MM.1S (cell line): ENCODE measurements around the gene OTULIN.

Source experiments
- DNase-seq: peaks from one replicate; pipeline ENCODE4 v3.0.0-alpha.2; 2015
- H2AFZ ChIP-seq: fragments of 300-600 bp; sonication (generic); 2 replicates; pipeline ENCODE4 v1.6.0; 2016; ENCODE audit warnings: antibody characterized with exemption, low read length
- H3F3A ChIP-seq: fragments of 300-600 bp; sonication (generic); 2 replicates; pipeline ENCODE4 v1.6.1; 2016; ENCODE audit warnings: mild to moderate bottlenecking, antibody characterized with exemption, low read length, moderate library complexity, mixed read lengths; ENCODE audit not compliant: insufficient read depth
- H3K27ac ChIP-seq: fragments of 300-600 bp; sonication (generic); 2 replicates; pipeline ENCODE4 v1.5.1; 2016; ENCODE audit warnings: mild to moderate bottlenecking, low read length
- H3K27me3 ChIP-seq: fragments of 300-600 bp; sonication (generic); replicated peaks from 2 replicates; pipeline ENCODE4 v1.6.0; 2016; ENCODE audit warnings: low read length; ENCODE audit not compliant: insufficient read depth
- H3K36me3 ChIP-seq: fragments of 300-600 bp; sonication (generic); replicated peaks from 2 replicates; pipeline ENCODE4 v1.6.1; 2016; ENCODE audit warnings: mild to moderate bottlenecking, low read length, mixed read lengths; ENCODE audit not compliant: insufficient read depth
- H3K4me1 ChIP-seq: fragments of 300-600 bp; sonication (generic); 2 replicates; pipeline ENCODE4 v1.6.1; 2016; ENCODE audit warnings: low read length, mixed read lengths
- H3K4me2 ChIP-seq: fragments of 300-600 bp; sonication (generic); 2 replicates; pipeline ENCODE4 v1.6.0; 2016; ENCODE audit warnings: low read depth, low read length
- H3K4me3 ChIP-seq: fragments of 300-600 bp; sonication (generic); 2 replicates; pipeline ENCODE4 v1.5.1; 2016; ENCODE audit warnings: low read length, mixed read lengths
- H3K79me2 ChIP-seq: fragments of 300-600 bp; sonication (generic); 2 replicates; pipeline ENCODE4 v1.6.1; 2016; ENCODE audit warnings: mixed run types, low read length, mixed read lengths
- H3K9ac ChIP-seq: fragments of 300-600 bp; sonication (generic); 2 replicates; pipeline ENCODE4 v1.6.1; 2016; ENCODE audit warnings: low read length, mixed read lengths
- H3K9me2 ChIP-seq: fragments of 300-600 bp; sonication (generic); replicated peaks from 2 replicates; pipeline ENCODE4 v1.6.1; 2016; ENCODE audit warnings: mild to moderate bottlenecking, low read length, mixed read lengths; ENCODE audit not compliant: insufficient read depth
- H3K9me3 ChIP-seq: fragments of 300-600 bp; sonication (generic); replicated peaks from 2 replicates; pipeline ENCODE4 v1.6.1; 2016; ENCODE audit warnings: mild to moderate bottlenecking, low read length, mixed read lengths; ENCODE audit not compliant: insufficient read depth
- H4K20me1 ChIP-seq: fragments of 300-600 bp; sonication (generic); 2 replicates; pipeline ENCODE4 v1.6.1; 2016; ENCODE audit warnings: mild to moderate bottlenecking, low read length, moderate library complexity, mixed read lengths; ENCODE audit not compliant: insufficient read depth
- EZH2 ChIP-seq: fragments of 300-600 bp; sonication (generic); optimal IDR thresholded peaks from 2 replicates; pipeline ENCODE3; 2017; ENCODE audit warnings: low read depth, mild to moderate bottlenecking, antibody characterized with exemption, low read length, mixed read lengths
- EZH2phosphoT487 ChIP-seq: fragments of 300-600 bp; sonication (generic); IDR thresholded peaks from 2 replicates; pipeline ENCODE4 v1.6.1; 2018; ENCODE audit warnings: antibody characterized with exemption, low read length
- TF ChIP-seq, protein P1 (sequence below): fragments of 300-600 bp; sonication (generic); IDR thresholded peaks from 2 replicates; pipeline ENCODE4 v1.5.1; 2016; ENCODE audit warnings: antibody characterized with exemption, low read length, mixed read lengths

OTULIN gene

DNA sequence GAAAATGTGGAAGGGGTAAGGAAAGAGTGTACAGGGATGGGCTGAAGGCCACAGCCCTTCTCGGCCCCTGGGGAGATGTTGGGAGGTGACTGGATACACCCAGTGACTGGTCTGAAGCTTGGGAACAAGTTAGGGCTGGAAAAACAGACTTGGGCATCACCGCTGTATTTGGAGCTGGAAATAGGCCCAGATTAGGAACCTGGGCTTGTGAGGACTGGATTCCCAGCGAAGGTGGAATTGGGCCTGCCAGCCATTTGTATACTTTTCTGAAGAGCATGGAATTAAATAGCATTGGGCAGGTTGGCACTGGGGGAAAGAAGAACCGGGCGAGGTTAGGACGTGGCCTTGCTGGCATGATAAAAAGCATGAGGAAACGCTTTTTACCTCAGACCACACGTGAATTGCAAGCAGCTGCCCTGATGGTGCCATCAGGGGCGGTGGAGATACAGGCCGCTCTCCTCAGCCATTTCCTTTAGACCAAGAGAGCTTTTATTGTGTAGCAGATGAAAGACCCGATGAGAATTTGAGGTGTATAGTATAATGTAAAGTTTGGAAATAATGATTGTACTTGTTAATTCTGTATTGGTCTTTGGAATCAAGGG is 37.8 kb downstream of the OTULIN start:
- Histone ChIP-seq H3K9me2 (no peaks in the 10 kb centered on the region), H3K4me2 (no peak overlapping the region), H4K20me1 (no peaks in the 10 kb centered on the region), H3K36me3 (0 out of 2 replicates have a peak, but pooled peaks cover 3% of the 10 kb centered on the region), H3K79me2 (0 out of 2 replicates have a peak, but pooled peaks cover 17% of the 10 kb centered on the region), H3K9ac (no peak overlapping the region), H3K27me3 (no peaks in the 10 kb centered on the region), H3K27ac (no peak overlapping the region), H3K4me1 (no peaks in the 10 kb centered on the region), H2AFZ (no peak overlapping the region), H3F3A (no peaks in the 10 kb centered on the region; the same call in 1 of the 2 replicates), H3K4me3 (no peak overlapping the region), H3K9me3 (no peaks in the 10 kb centered on the region)
- TF ChIP-seq, protein P1, sequence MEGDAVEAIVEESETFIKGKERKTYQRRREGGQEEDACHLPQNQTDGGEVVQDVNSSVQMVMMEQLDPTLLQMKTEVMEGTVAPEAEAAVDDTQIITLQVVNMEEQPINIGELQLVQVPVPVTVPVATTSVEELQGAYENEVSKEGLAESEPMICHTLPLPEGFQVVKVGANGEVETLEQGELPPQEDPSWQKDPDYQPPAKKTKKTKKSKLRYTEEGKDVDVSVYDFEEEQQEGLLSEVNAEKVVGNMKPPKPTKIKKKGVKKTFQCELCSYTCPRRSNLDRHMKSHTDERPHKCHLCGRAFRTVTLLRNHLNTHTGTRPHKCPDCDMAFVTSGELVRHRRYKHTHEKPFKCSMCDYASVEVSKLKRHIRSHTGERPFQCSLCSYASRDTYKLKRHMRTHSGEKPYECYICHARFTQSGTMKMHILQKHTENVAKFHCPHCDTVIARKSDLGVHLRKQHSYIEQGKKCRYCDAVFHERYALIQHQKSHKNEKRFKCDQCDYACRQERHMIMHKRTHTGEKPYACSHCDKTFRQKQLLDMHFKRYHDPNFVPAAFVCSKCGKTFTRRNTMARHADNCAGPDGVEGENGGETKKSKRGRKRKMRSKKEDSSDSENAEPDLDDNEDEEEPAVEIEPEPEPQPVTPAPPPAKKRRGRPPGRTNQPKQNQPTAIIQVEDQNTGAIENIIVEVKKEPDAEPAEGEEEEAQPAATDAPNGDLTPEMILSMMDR, result no peak
- TF ChIP-seq EZH2, result no peak
- TF ChIP-seq EZH2phosphoT487, result no peak
- no peak for DNase-seq

DNA sequence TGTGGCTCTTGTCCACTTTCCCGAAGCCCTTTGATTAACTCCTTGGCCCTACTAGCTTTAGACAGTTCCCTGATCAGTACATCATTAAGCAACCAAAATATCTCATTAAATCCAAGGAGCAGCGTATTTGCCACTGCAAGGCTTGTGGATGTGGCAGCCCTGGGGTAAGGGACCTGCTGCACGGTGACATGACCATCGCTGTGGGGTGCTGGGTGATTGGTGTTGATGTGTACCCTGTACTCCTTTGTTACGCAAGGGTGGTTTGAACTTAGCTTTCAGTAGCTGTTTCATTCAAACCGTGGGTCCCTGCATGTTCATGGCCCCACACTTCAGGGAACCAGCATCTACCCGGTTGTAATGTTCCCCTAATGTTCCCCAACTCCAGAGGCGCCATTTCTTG is 41.0 kb downstream of the OTULIN start:
- TF ChIP-seq, protein P1, result no peak
- TF ChIP-seq EZH2 (no peak), EZH2phosphoT487 (no peak)
- Histone ChIP-seq H3K9me2 (no peaks in the 10 kb centered on the region), H3K27me3 (no peaks in the 10 kb centered on the region), H3K4me2 (no peak overlapping the region), H3K4me1 (no peaks in the 10 kb centered on the region), H4K20me1 (no peaks in the 10 kb centered on the region), H3K27ac (no peak overlapping the region), H3K9me3 (no peaks in the 10 kb centered on the region), H3K36me3 (no peaks in the 10 kb centered on the region; the same call in 1 of the 2 replicates), H2AFZ (no peak overlapping the region), H3K79me2 (0 out of 2 replicates have a peak, but pooled peaks cover 14% of the 10 kb centered on the region), H3K9ac (no peak overlapping the region), H3K4me3 (no peak overlapping the region), H3F3A (no peaks in the 10 kb centered on the region; the same call in 1 of the 2 replicates)
- DNase-seq, result no peak

DNA sequence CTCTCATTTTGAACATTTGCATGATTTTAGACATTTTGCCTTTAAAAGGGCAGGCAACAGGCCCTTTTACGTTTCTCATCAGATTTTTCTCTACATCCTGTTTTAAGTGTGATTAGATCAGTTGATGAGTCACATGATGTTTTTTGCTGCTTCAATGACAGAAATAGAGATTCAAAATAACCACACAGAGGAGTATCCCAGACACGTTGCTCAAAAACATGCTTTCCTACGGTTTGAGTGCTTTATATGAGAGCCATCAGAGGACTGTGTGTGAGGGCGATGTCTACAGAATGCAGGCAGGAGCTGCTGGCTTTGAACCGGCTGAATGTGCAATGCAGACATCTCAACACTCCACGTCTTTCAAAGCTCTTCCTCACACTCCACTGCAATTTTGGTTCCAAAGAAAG is 42.1 kb downstream of the OTULIN start:
- Histone ChIP-seq H3K9me2 (no peaks in the 10 kb centered on the region), H4K20me1 (no peaks in the 10 kb centered on the region), H3K79me2 (0 out of 2 replicates have a peak, but pooled peaks cover 7% of the 10 kb centered on the region), H3K4me2 (no peak overlapping the region), H3K27me3 (no peaks in the 10 kb centered on the region), H3K27ac (no peak overlapping the region), H3K4me3 (no peak overlapping the region), H3K4me1 (no peaks in the 10 kb centered on the region), H3K36me3 (no peaks in the 10 kb centered on the region; the same call in 1 of the 2 replicates), H2AFZ (no peak overlapping the region), H3F3A (no peaks in the 10 kb centered on the region; the same call in 1 of the 2 replicates), H3K9ac (no peak overlapping the region), H3K9me3 (no peaks in the 10 kb centered on the region)
- no peak for DNase-seq
- TF ChIP-seq EZH2phosphoT487 (no peak), EZH2 (no peak)
- TF ChIP-seq, protein P1, result no peak
